ENCODE results near the gene PRKAG2.
"Not testable (repeated sequence)": the region's sequence is repeated elsewhere in the genome, so short reads cannot be mapped to it uniquely, and the experiment has no call there.

The PRKAG2 gene

GRCh38 chr7:151755131-151755801, 121.6 kb downstream of the PRKAG2 start:
- no peaks in the 10 kb centered on the region for H3K27me3 ChIP-seq (ENCODE audit: control insufficient read depth in 5 of 5, insufficient read depth in 4 of 5, low read length in 5 of 5)
- no peak overlapping the region for H3K4me3 ChIP-seq (ENCODE audit: low read depth in 1 of 5, low read length in 5 of 5)
- H3K9me3 ChIP-seq (ENCODE audit: control insufficient read depth in 5 of 5, low read length in 5 of 5): no peaks in the 10 kb centered on the region
- peak overlapping the region; percentile 61 for H3K27ac ChIP-seq (ENCODE audit: low read depth, low read length)
- H3K4me1 ChIP-seq (ENCODE audit: control insufficient read depth in 5 of 5, insufficient read depth in 5 of 5, low read length in 5 of 5): peaks cover 5 to 27% (median 22%) of the 10 kb centered on the region in 5 donors
- peaks cover 0 to 3% (median 0%) of the 10 kb centered on the region in 5 donors for H3K36me3 ChIP-seq (ENCODE audit: control insufficient read depth in 5 of 5, insufficient read depth in 5 of 5, low read length in 5 of 5)
- H3K9ac ChIP-seq (ENCODE audit: low read length in 5 of 5): no peak overlapping the region

GRCh38 chr7:151754688-151755130, 122.2 kb downstream of the PRKAG2 start:
- Histone ChIP-seq H3K27ac (ENCODE audit: low read depth, low read length) (peak overlapping the region; percentile 61), H3K9me3 (ENCODE audit: control insufficient read depth in 5 of 5, low read length in 5 of 5) (no peaks in the 10 kb centered on the region), H3K9ac (ENCODE audit: low read length in 5 of 5) (no peak overlapping the region), H3K27me3 (ENCODE audit: control insufficient read depth in 5 of 5, insufficient read depth in 4 of 5, low read length in 5 of 5) (no peaks in the 10 kb centered on the region), H3K4me3 (ENCODE audit: low read depth in 1 of 5, low read length in 5 of 5) (no peak overlapping the region), H3K4me1 (ENCODE audit: control insufficient read depth in 5 of 5, insufficient read depth in 5 of 5, low read length in 5 of 5) (peaks cover 5 to 27% (median 22%) of the 10 kb centered on the region in 5 donors), H3K36me3 (ENCODE audit: control insufficient read depth in 5 of 5, insufficient read depth in 5 of 5, low read length in 5 of 5) (peaks cover 0 to 3% (median 0%) of the 10 kb centered on the region in 5 donors)

- H3K9me3 ChIP-seq (ENCODE audit: control insufficient read depth in 5 of 5, low read length in 5 of 5): no peaks in the 10 kb centered on the region
- no peak overlapping the region for H3K4me3 ChIP-seq (ENCODE audit: low read depth in 1 of 5, low read length in 5 of 5)
- peak overlapping the region in 1 of 5 donors; percentile 47 for H3K9ac ChIP-seq (ENCODE audit: low read length in 5 of 5)
- peaks cover 0 to 3% (median 0%) of the 10 kb centered on the region in 5 donors for H3K36me3 ChIP-seq (ENCODE audit: control insufficient read depth in 5 of 5, insufficient read depth in 5 of 5, low read length in 5 of 5)
- no peaks in the 10 kb centered on the region for H3K27me3 ChIP-seq (ENCODE audit: control insufficient read depth in 5 of 5, insufficient read depth in 4 of 5, low read length in 5 of 5)
- peaks cover 5 to 27% (median 22%) of the 10 kb centered on the region in 5 donors for H3K4me1 ChIP-seq (ENCODE audit: control insufficient read depth in 5 of 5, insufficient read depth in 5 of 5, low read length in 5 of 5)
- peak overlapping the region; percentile 61 for H3K27ac ChIP-seq (ENCODE audit: low read depth, low read length)
Observed at GRCh38 chr7:151754142-151754590, 122.7 kb downstream of the PRKAG2 start.

GRCh38 chr7:151752816-151753595, 123.9 kb downstream of the PRKAG2 start:
- Histone ChIP-seq H3K27me3 (ENCODE audit: control insufficient read depth in 5 of 5, insufficient read depth in 4 of 5, low read length in 5 of 5) (no peaks in the 10 kb centered on the region), H3K9ac (ENCODE audit: low read length in 5 of 5) (no peak overlapping the region), H3K4me1 (ENCODE audit: control insufficient read depth in 5 of 5, insufficient read depth in 5 of 5, low read length in 5 of 5) (peaks cover 5 to 27% (median 22%) of the 10 kb centered on the region in 5 donors), H3K36me3 (ENCODE audit: control insufficient read depth in 5 of 5, insufficient read depth in 5 of 5, low read length in 5 of 5) (peaks cover 0 to 3% (median 0%) of the 10 kb centered on the region in 5 donors), H3K27ac (ENCODE audit: low read depth, low read length) (no peak overlapping the region), H3K4me3 (ENCODE audit: low read depth in 1 of 5, low read length in 5 of 5) (no peak overlapping the region), H3K9me3 (ENCODE audit: control insufficient read depth in 5 of 5, low read length in 5 of 5) (no peaks in the 10 kb centered on the region)

GRCh38 chr7:151752037-151752436, 124.9 kb downstream of the PRKAG2 start:
- no peaks in the 10 kb centered on the region for H3K9me3 ChIP-seq (ENCODE audit: control insufficient read depth in 5 of 5, low read length in 5 of 5)
- H3K36me3 ChIP-seq (ENCODE audit: control insufficient read depth in 5 of 5, insufficient read depth in 5 of 5, low read length in 5 of 5): peaks cover 0 to 3% (median 0%) of the 10 kb centered on the region in 5 donors
- no peak overlapping the region for H3K27ac ChIP-seq (ENCODE audit: low read depth, low read length)
- no peak overlapping the region for H3K4me3 ChIP-seq (ENCODE audit: low read depth in 1 of 5, low read length in 5 of 5)
- H3K27me3 ChIP-seq (ENCODE audit: control insufficient read depth in 5 of 5, insufficient read depth in 4 of 5, low read length in 5 of 5): no peaks in the 10 kb centered on the region
- no peak overlapping the region for H3K9ac ChIP-seq (ENCODE audit: low read length in 5 of 5)
- peaks cover 5 to 27% (median 22%) of the 10 kb centered on the region in 5 donors for H3K4me1 ChIP-seq (ENCODE audit: control insufficient read depth in 5 of 5, insufficient read depth in 5 of 5, low read length in 5 of 5)

- no peak overlapping the region for H3K27ac ChIP-seq (ENCODE audit: low read depth, low read length)
- no peaks in the 10 kb centered on the region for H3K9me3 ChIP-seq (ENCODE audit: control insufficient read depth in 5 of 5, low read length in 5 of 5)
- no peak overlapping the region for H3K9ac ChIP-seq (ENCODE audit: low read length in 5 of 5)
- peaks cover 0 to 22% (median 14%) of the 10 kb centered on the region in 5 donors for H3K4me1 ChIP-seq (ENCODE audit: control insufficient read depth in 5 of 5, insufficient read depth in 5 of 5, low read length in 5 of 5)
- H3K27me3 ChIP-seq (ENCODE audit: control insufficient read depth in 5 of 5, insufficient read depth in 4 of 5, low read length in 5 of 5): no peaks in the 10 kb centered on the region
- no peak overlapping the region for H3K4me3 ChIP-seq (ENCODE audit: low read depth in 1 of 5, low read length in 5 of 5)
- H3K36me3 ChIP-seq (ENCODE audit: control insufficient read depth in 5 of 5, insufficient read depth in 5 of 5, low read length in 5 of 5): peaks cover 0 to 3% (median 0%) of the 10 kb centered on the region in 5 donors
Observed at GRCh38 chr7:151748733-151749132, 128.2 kb downstream of the PRKAG2 start.

GRCh38 chr7:151748021-151748420, 128.9 kb downstream of the PRKAG2 start:
- not testable (repeated sequence) for H3K9me3 ChIP-seq (ENCODE audit: control insufficient read depth in 5 of 5, low read length in 5 of 5); H3K9ac ChIP-seq (ENCODE audit: low read length in 5 of 5); H3K4me3 ChIP-seq (ENCODE audit: low read depth in 1 of 5, low read length in 5 of 5); H3K27ac ChIP-seq (ENCODE audit: low read depth, low read length); H3K27me3 ChIP-seq (ENCODE audit: control insufficient read depth in 5 of 5, insufficient read depth in 4 of 5, low read length in 5 of 5); H3K36me3 ChIP-seq (ENCODE audit: control insufficient read depth in 5 of 5, insufficient read depth in 5 of 5, low read length in 5 of 5)
- H3K4me1 ChIP-seq (ENCODE audit: control insufficient read depth in 5 of 5, insufficient read depth in 5 of 5, low read length in 5 of 5): peaks cover 3 to 26% (median 21%) of the 10 kb centered on the region in 5 donors

DNA sequence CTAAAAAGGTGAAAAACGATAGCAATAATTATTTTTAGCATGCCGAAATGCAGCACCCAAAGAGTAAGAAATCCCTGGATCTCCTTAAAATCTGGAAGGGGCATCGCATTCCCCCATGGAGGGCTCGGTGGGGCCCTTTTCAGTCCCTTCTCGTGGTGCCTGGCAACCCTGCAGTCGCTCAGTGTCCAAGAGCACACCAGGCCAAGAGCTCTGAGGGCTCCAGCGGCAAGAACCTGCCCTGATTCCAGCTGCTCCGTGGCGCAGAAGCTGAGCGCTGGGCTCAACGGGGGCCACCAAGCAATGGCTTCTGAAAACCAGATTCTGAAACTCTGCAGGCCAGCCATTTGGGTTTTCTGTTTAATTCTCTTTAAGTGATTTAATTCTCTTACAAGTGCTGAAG, 131.2 kb downstream of the PRKAG2 start:
- no peaks in the 10 kb centered on the region for H3K36me3 ChIP-seq (ENCODE audit: control insufficient read depth in 5 of 5, insufficient read depth in 5 of 5, low read length in 5 of 5)
- no peak overlapping the region for H3K4me3 ChIP-seq (ENCODE audit: low read depth in 1 of 5, low read length in 5 of 5)
- H3K9me3 ChIP-seq (ENCODE audit: control insufficient read depth in 5 of 5, low read length in 5 of 5): no peaks in the 10 kb centered on the region
- H3K27ac ChIP-seq (ENCODE audit: low read depth, low read length): no peak overlapping the region
- no peaks in the 10 kb centered on the region for H3K27me3 ChIP-seq (ENCODE audit: control insufficient read depth in 5 of 5, insufficient read depth in 4 of 5, low read length in 5 of 5)
- H3K4me1 ChIP-seq (ENCODE audit: control insufficient read depth in 5 of 5, insufficient read depth in 5 of 5, low read length in 5 of 5): peaks cover 3 to 30% (median 25%) of the 10 kb centered on the region in 5 donors
- H3K9ac ChIP-seq (ENCODE audit: low read length in 5 of 5): no peak overlapping the region

GRCh38 chr7:151744656-151745638, 132.0 kb downstream of the PRKAG2 start:
- H3K4me1 ChIP-seq (ENCODE audit: control insufficient read depth in 5 of 5, insufficient read depth in 5 of 5, low read length in 5 of 5): peaks cover 3 to 30% (median 25%) of the 10 kb centered on the region in 5 donors
- no peaks in the 10 kb centered on the region for H3K36me3 ChIP-seq (ENCODE audit: control insufficient read depth in 5 of 5, insufficient read depth in 5 of 5, low read length in 5 of 5)
- no peak overlapping the region for H3K4me3 ChIP-seq (ENCODE audit: low read depth in 1 of 5, low read length in 5 of 5)
- H3K9me3 ChIP-seq (ENCODE audit: control insufficient read depth in 5 of 5, low read length in 5 of 5): no peaks in the 10 kb centered on the region
- no peak overlapping the region for H3K9ac ChIP-seq (ENCODE audit: low read length in 5 of 5)
- no peaks in the 10 kb centered on the region for H3K27me3 ChIP-seq (ENCODE audit: control insufficient read depth in 5 of 5, insufficient read depth in 4 of 5, low read length in 5 of 5)
- H3K27ac ChIP-seq (ENCODE audit: low read depth, low read length): no peak overlapping the region
